ENCODE measurements around the gene MVD. TPM values are rescaled to one million over a fixed set of nuclear protein-coding genes. Genes with fewer than 3 reads are reported as not detected.

Gene MVD
- total and polyA plus RNA-seq, 2 of the 13 experiments (the other 11 are each of a cell fraction or from before 2014, with no cell fraction given): 28.1 to 187 TPM

DNA sequence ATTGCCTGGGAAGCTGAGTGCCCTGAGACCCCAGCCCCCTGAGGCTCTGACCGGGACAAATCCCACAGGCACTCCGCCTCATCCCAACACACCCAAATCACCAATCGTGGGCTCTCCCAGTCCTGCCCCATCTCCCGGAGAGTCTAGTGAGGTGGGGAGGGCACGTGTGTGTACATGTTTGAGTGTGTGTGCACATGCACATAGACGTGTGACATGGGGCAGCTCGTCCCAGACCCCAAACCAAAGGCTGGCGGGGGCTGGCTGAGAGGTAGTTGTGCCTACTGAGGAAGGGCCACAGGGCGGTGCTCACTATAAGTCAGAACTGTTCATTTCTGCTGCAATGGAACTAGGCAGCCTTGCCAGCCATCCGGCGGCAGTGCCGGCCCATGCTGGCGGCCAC lies 14.8 kb upstream of the MVD start (continued):
- TF ChIP-seq, protein P1, sequence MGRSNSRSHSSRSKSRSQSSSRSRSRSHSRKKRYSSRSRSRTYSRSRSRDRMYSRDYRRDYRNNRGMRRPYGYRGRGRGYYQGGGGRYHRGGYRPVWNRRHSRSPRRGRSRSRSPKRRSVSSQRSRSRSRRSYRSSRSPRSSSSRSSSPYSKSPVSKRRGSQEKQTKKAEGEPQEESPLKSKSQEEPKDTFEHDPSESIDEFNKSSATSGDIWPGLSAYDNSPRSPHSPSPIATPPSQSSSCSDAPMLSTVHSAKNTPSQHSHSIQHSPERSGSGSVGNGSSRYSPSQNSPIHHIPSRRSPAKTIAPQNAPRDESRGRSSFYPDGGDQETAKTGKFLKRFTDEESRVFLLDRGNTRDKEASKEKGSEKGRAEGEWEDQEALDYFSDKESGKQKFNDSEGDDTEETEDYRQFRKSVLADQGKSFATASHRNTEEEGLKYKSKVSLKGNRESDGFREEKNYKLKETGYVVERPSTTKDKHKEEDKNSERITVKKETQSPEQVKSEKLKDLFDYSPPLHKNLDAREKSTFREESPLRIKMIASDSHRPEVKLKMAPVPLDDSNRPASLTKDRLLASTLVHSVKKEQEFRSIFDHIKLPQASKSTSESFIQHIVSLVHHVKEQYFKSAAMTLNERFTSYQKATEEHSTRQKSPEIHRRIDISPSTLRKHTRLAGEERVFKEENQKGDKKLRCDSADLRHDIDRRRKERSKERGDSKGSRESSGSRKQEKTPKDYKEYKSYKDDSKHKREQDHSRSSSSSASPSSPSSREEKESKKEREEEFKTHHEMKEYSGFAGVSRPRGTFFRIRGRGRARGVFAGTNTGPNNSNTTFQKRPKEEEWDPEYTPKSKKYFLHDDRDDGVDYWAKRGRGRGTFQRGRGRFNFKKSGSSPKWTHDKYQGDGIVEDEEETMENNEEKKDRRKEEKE (IDR thresholded peaks at IDR 0.05): no peak
- TF ChIP-seq YY1 (IDR thresholded peaks at IDR 0.05; ENCODE audit: insufficient read depth, insufficient replicate concordance, low read depth, low read length) (no peak), U2AF1 (optimal IDR thresholded peaks at IDR 0.05; ENCODE audit: low read depth, low read length) (no peak), ZNF234 (CRISPR knock-in tag; conservative IDR thresholded peaks at IDR 0.05) (no peak), ZNF318 (CRISPR knock-in tag; IDR thresholded peaks at IDR 0.05) (no peak)

All from HepG2 (cell line).